RWPE2 (cell line): ENCODE results near the gene CHD6.

Experiments used
- ATAC-seq: fragments of 200-7000 bp; cut with Tn5 transposase; 3 replicates; pipeline ENCODE4 v1.9.1; 2021; ENCODE audit warnings: low read depth
- DNase-seq: peaks from one replicate; pipeline ENCODE4 v3.0.0-alpha.2; 2020; ENCODE audit warnings: low spot score
- H3K27ac ChIP-seq: fragments of 450-650 bp; 2 replicates; pipeline ENCODE4 v1.5.1; 2017; ENCODE audit warnings: mild to moderate bottlenecking; ENCODE audit not compliant: poor library complexity, severe bottlenecking
- H3K27me3 ChIP-seq: fragments of 250-450 bp; sonication (Bioruptor Pico); 2 replicates; pipeline ENCODE4 v1.5.1; 2021; ENCODE audit warnings: mild to moderate bottlenecking, moderate library complexity; ENCODE audit not compliant: insufficient read depth, poor library complexity, severe bottlenecking
- H3K36me3 ChIP-seq: fragments of 250-450 bp; sonication (Bioruptor Pico); 2 replicates; pipeline ENCODE4 v1.5.1; 2020; ENCODE audit warnings: low read depth, mild to moderate bottlenecking, moderate library complexity
- H3K4me1 ChIP-seq: fragments of 250-450 bp; sonication (Bioruptor Pico); 2 replicates; pipeline ENCODE4 v1.5.1; 2021; ENCODE audit warnings: mild to moderate bottlenecking, moderate library complexity; ENCODE audit not compliant: insufficient read depth, poor library complexity, severe bottlenecking
- H3K4me3 ChIP-seq: fragments of 250-450 bp; sonication (Bioruptor Pico); 2 replicates; pipeline ENCODE4 v1.5.1; 2021; ENCODE audit warnings: mild to moderate bottlenecking, moderate library complexity; ENCODE audit not compliant: severe bottlenecking
- H3K9me3 ChIP-seq: fragments of 250-450 bp; sonication (Bioruptor Pico); 2 replicates; pipeline ENCODE4 v1.5.1; 2021; ENCODE audit warnings: mild to moderate bottlenecking, moderate library complexity; ENCODE audit not compliant: severe bottlenecking
- TF ChIP-seq, protein P1 (sequence below): fragments of 450-650 bp; IDR thresholded peaks from one replicate; pipeline ENCODE4 v1.5.1; 2017; ENCODE audit warnings: mild to moderate bottlenecking, moderate library complexity; ENCODE audit not compliant: poor library complexity, severe bottlenecking

The CHD6 gene

DNA sequence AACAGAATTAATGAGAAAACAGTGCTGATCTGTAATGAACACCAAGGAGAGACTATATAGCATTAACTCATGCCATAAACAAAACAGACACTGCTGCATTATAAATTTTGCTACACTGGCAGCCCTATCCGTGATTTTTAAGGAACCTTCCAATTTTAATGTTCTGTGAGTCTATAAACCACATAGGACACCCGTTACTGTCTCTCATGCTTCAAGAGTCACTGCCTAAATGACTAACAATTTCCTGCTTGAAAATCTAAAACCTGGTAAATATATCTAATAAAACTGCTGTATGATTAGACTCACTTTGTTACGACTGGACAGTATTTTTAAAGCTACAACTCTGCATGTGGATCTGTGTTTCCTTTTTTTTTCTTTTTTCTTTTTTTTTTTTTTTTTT lies 8.7 kb downstream of the CHD6 start:
- Histone ChIP-seq H3K27ac (no peak overlapping the region), H3K4me1 (no peaks in the 10 kb centered on the region), H3K27me3 (no peaks in the 10 kb centered on the region), H3K4me3 (no peak overlapping the region), H3K36me3 (no peaks in the 10 kb centered on the region), H3K9me3 (no peaks in the 10 kb centered on the region)
- TF ChIP-seq, protein P1, sequence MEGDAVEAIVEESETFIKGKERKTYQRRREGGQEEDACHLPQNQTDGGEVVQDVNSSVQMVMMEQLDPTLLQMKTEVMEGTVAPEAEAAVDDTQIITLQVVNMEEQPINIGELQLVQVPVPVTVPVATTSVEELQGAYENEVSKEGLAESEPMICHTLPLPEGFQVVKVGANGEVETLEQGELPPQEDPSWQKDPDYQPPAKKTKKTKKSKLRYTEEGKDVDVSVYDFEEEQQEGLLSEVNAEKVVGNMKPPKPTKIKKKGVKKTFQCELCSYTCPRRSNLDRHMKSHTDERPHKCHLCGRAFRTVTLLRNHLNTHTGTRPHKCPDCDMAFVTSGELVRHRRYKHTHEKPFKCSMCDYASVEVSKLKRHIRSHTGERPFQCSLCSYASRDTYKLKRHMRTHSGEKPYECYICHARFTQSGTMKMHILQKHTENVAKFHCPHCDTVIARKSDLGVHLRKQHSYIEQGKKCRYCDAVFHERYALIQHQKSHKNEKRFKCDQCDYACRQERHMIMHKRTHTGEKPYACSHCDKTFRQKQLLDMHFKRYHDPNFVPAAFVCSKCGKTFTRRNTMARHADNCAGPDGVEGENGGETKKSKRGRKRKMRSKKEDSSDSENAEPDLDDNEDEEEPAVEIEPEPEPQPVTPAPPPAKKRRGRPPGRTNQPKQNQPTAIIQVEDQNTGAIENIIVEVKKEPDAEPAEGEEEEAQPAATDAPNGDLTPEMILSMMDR = no peak
- ATAC-seq = no peak
- no peak for DNase-seq

DNA sequence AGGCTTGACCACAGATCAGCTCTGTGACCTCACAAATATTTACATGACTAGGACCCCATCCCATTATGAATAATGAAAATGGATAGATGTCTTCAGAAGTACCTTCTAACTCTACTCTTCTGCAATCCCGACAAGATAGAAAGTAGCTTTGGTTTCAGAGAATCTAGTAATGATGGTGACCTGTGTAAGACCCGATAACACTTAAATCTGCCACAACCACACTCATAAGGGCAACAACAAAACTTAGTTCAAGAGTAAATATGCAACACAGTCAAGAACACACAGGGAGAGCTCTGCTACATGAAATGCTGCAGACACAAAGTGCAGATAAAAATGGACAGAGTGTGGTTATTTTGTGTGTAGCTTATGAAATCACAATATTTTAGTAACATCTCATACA lies 9.6 kb downstream of the CHD6 start:
- DNase-seq = no peak
- no peaks in the 10 kb centered on the region for H3K36me3 ChIP-seq
- H3K9me3 ChIP-seq = no peaks in the 10 kb centered on the region
- H3K27ac ChIP-seq = no peak overlapping the region
- no peaks in the 10 kb centered on the region for H3K4me1 ChIP-seq
- H3K4me3 ChIP-seq = no peak overlapping the region
- TF ChIP-seq, protein P1 = no peak
- no peaks in the 10 kb centered on the region for H3K27me3 ChIP-seq
- 0 out of 3 replicates have a peak, but pooled peaks have one; percentile 8 for ATAC-seq

DNA sequence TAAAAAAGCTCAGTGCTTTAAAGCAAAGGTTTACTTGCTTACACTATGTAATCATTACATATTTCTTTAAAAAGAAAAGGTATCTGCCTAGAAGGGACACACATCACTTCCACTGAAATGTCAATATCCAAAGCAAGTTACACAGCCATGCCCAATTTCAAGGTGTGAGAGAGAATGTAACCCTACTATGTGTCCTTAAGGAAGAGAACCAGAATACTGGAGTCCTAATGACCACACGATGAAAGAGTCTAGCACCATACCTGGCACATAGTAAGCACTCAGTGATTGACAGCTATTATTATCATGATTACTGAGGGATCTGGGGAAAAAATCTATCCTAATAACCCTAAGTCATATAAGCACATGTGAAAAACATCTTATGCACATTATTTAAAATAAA lies 10.4 kb downstream of the CHD6 start:
- Histone ChIP-seq H3K27ac (no peak overlapping the region), H3K4me3 (no peak overlapping the region), H3K4me1 (no peaks in the 10 kb centered on the region), H3K36me3 (no peaks in the 10 kb centered on the region), H3K27me3 (no peaks in the 10 kb centered on the region), H3K9me3 (no peaks in the 10 kb centered on the region)
- TF ChIP-seq, protein P1 = no peak
- ATAC-seq (no peak), DNase-seq (no peak)

DNA sequence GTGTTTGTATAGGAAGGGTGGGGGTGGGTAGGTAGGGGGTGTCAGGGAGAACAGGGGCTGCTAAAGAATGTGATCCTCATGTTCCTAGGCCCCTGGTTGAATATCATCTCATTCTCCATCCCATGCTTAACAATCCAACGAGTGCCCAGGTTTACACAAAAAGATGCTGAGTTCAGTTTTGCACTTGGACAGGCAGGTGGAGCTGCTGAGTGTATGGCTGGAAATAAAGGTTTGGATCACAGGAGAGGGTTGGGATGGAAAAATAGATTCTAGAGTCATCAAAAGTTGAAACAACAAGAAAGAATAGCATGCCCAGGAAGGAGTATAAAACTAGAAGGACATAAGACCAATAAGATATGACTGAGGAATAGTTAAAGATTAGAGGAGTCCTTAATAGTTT lies 14.2 kb downstream of the CHD6 start:
- Histone ChIP-seq H3K27ac (no peak overlapping the region), H3K4me3 (no peak overlapping the region), H3K9me3 (peaks cover 29% of the 10 kb centered on the region), H3K4me1 (no peaks in the 10 kb centered on the region), H3K36me3 (no peaks in the 10 kb centered on the region), H3K27me3 (no peaks in the 10 kb centered on the region)
- TF ChIP-seq, protein P1 = peak; percentile 29
- no peak for DNase-seq
- ATAC-seq = no peak

DNA sequence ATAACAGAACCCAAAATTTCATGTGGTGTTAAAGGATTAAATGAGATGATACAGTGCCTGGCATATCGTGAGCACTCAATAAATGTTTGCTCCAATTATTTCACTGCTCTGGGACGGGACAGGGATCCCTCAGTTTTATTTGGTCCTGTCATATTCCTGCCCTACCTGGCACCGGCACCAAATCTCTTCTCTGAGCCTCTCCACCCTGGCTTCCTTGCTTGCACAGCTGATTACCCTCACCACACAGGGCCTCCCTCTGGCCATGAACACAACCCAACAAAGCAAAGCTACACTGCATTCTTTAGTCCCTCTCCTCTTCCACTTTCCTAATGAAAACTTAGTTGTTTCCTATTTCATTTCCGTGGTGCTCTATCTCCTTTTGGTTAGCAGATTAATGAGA lies 16.4 kb downstream of the CHD6 start:
- DNase-seq = no peak
- no peak overlapping the region for H3K27ac ChIP-seq
- no peak for ATAC-seq
- peaks cover 41% of the 10 kb centered on the region for H3K9me3 ChIP-seq
- no peaks in the 10 kb centered on the region for H3K36me3 ChIP-seq
- no peaks in the 10 kb centered on the region for H3K4me1 ChIP-seq
- no peaks in the 10 kb centered on the region for H3K27me3 ChIP-seq
- TF ChIP-seq, protein P1 = no peak
- no peak overlapping the region for H3K4me3 ChIP-seq
